Mononuclear cell (primary cell): Measurements from ENCODE around the gene AOPEP. TPM values are rescaled to one million over a fixed set of nuclear protein-coding genes. Genes with fewer than 3 reads are reported as not detected.

Experiments used
- H3K27me3 ChIP-seq: 2 replicates; pipeline ENCODE4 v1.6.0; 2011; ENCODE audit warnings: low read length, control low read depth; ENCODE audit not compliant: insufficient read depth
- H3K4me1 ChIP-seq: 2 replicates; pipeline ENCODE4 v1.5.1; 2011; ENCODE audit warnings: mild to moderate bottlenecking, low read length, control low read depth; ENCODE audit not compliant: insufficient read depth
- H3K4me3 ChIP-seq: 2 replicates; pipeline ENCODE4 v1.5.1; 2011; ENCODE audit warnings: mild to moderate bottlenecking, low read length, moderate library complexity
- H3K9me3 ChIP-seq: 2 replicates; pipeline ENCODE4 v1.5.1; 2011; ENCODE audit warnings: low read depth, mild to moderate bottlenecking, control low read depth, low read length
- total RNA-seq: library from RNA; depleted of rRNA; stranded (reverse); fragments of >200 nt; gene quantifications from one replicate; pipeline ENCODE4 v1.2.3, GENCODE V29; 2012

Gene AOPEP
- total RNA-seq, 1 donor: 6.2 TPM

DNA sequence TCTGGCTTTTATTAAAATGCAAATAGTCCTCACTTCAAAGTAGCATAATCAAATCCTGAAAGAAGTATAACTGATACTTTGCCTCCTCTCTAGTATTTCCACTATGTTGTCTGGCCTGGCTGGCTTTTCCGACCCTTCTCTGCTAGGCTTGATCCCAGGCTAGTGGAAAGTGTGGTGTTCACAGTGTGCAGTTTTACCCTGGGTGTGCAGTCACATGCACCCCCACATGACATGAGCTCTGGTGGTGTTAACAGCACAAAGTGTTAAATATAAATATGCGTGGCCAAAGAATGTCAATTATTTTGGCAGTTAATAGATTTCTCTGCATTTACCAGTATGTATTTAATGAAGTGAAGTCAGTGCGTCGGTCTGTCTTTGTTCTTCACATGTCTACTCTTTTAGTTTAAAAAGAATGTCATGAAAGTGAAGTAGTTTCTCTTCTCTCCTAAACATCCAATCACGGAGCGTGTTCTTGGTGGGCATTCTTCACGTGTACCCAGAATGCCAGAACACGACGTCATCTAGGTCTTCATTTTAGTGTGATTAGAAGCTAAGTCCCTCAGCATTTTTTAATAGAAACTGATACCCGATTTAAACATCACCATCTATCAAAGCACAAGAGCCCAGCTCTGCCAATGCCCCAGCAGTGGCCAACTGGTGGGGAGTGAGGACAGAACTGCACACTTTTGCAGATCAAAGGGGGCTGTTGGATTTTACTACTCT lies 304.6 kb downstream of the AOPEP start:
- Histone ChIP-seq H3K9me3 (no peaks in the 10 kb centered on the region), H3K4me3 (no peak overlapping the region), H3K27me3 (no peaks in the 10 kb centered on the region), H3K4me1 (no peaks in the 10 kb centered on the region)

DNA sequence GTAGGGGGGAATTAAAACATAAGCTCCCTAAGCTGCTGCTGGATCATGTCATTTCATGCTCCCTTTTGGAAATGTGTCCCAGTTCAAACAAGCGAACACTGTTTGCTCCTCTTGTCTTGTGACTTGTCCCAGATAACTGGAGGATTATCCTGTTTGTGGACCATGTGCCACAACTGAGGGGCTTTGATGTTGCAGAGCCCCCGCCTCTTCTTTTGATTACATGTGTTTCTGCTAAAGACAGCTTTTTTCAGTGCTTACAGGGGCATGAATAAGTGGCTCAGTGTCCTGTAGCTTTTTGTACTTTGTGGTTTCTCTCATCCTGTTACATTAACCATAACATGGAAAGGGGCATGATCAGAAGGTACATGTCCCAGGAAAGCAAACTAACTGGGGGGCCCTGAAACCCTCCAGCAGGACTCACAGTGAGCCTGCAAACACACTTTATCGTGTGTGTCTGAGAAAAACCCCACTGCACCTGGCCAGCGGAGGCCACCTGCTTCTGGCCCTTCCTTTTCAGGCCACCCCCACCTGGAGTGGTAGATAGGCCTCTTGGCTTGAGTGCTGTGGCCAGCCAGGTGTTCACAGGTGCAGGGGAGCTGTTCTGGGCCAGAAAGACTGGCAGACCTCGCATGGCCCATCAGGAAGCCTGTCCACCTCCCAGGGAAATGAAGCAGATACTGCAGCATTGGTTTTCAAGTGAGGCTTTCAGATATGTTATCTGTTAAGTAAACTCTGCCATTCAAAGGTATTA lies 305.4 kb downstream of the AOPEP start:
- no peaks in the 10 kb centered on the region for H3K4me1 ChIP-seq
- H3K9me3 ChIP-seq: no peaks in the 10 kb centered on the region
- H3K4me3 ChIP-seq: no peak overlapping the region
- no peaks in the 10 kb centered on the region for H3K27me3 ChIP-seq

GRCh38 chr9:95032580-95033341 lies 306.3 kb downstream of the AOPEP start:
- H3K4me3 ChIP-seq: no peak overlapping the region
- H3K4me1 ChIP-seq: no peaks in the 10 kb centered on the region
- no peaks in the 10 kb centered on the region for H3K9me3 ChIP-seq
- H3K27me3 ChIP-seq: no peaks in the 10 kb centered on the region

DNA sequence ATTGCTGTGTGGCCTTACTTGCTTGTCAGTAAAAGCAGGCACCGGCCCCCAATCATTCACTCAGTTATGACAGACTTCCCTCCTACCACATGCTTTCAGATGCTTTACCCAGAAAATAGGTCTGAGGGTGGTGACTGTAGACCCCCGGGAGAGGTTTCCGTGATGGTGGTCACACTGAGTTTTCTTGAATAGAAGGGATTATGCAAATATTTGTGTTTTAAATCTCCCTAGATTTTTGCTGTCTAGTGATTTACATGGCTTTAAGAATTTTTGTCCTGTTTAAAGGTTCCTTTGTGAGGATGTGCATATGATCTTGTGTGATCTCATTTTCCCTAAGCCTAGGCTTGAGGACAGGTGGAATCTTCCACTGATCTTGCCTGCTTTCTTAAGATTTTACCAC lies 309.3 kb downstream of the AOPEP start:
- Histone ChIP-seq H3K9me3 (no peaks in the 10 kb centered on the region), H3K4me3 (no peak overlapping the region), H3K4me1 (no peaks in the 10 kb centered on the region), H3K27me3 (no peaks in the 10 kb centered on the region)

DNA sequence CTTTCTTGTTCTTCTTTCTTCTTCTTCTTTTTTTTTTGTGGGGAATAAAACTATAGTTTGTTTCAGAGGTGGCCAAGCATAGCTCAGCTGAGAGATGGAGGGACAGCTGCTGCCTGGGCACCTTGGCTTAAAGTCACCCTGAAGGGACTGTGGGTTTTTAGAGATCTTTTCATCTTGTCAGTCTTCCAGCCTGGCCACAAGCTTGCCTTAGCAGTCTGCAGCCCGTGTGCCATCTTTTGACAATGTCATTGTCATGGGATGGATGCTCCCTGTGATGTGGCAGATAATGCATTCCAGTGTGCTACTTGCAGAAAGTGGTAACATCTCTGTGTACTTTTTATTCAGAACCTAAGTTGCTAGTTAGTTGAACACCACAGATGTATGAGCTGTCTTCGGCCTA lies 310.2 kb downstream of the AOPEP start:
- Histone ChIP-seq H3K9me3 (no peaks in the 10 kb centered on the region), H3K4me1 (no peaks in the 10 kb centered on the region), H3K27me3 (no peaks in the 10 kb centered on the region), H3K4me3 (no peak overlapping the region)

DNA sequence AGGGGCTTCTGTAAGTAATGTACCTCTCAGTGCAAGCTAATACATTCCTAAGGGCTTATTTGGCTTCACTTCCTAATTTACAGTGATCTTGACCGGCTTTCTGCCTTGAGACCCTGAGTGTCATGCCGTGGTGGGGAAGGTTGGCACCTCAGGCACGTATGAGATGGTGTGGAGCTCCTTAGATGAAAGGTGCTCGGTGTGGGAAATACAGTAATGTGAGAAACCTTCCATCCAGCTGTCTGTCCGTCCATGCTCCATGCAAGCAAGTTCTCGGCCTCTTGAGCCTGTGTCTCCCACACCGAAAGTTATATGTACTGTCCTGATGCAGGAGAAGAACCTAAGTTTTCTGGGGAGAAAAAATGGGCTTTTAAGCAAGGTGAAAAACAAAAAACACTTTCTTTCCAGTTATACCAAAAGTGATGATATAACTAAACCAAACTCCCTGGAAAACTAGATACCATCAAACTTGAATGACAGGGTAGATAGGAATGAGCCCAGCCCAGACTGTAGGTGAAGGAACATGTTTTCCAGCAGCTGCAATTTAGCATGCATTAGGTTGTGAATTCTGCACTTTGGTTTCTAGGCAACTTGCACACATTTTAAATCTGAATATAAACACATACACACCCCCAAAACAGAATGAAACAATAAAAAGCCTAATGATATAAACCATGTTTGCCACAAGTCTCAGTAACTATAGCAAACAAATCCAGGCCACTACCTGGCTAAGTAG lies 311.5 kb downstream of the AOPEP start:
- Histone ChIP-seq H3K9me3 (no peaks in the 10 kb centered on the region), H3K4me3 (no peak overlapping the region), H3K27me3 (no peaks in the 10 kb centered on the region), H3K4me1 (no peaks in the 10 kb centered on the region)

DNA sequence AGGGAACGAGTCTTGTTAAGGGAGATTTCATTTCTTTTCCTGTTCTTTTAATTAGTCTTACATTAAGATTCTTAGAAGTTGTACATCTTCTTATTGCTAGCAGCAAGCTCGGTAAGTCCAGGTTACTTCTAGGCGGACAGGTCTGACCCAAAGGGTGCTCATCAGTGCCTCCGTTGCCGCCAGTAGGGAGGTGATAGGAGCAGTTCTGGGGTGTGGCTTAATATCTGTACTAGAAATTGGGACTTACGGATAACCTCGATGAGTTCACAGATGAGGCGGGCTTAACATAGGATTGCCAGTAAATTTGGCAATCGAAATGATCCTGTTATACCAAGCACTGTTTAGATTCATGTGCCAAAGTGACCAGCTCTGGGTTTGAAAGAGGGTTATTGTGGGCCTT lies 312.2 kb downstream of the AOPEP start:
- Histone ChIP-seq H3K4me1 (no peaks in the 10 kb centered on the region), H3K27me3 (no peaks in the 10 kb centered on the region), H3K9me3 (no peaks in the 10 kb centered on the region), H3K4me3 (no peak overlapping the region)

GRCh38 chr9:95040106-95040505 lies 313.6 kb downstream of the AOPEP start:
- H3K27me3 ChIP-seq: no peaks in the 10 kb centered on the region
- H3K9me3 ChIP-seq: no peaks in the 10 kb centered on the region
- no peaks in the 10 kb centered on the region for H3K4me1 ChIP-seq
- no peak overlapping the region for H3K4me3 ChIP-seq

GRCh38 chr9:95043826-95044225 lies 317.3 kb downstream of the AOPEP start:
- Histone ChIP-seq H3K27me3 (peaks cover 1% of the 10 kb centered on the region), H3K4me3 (no peak overlapping the region), H3K4me1 (peaks cover 9% of the 10 kb centered on the region), H3K9me3 (no peaks in the 10 kb centered on the region)

- Histone ChIP-seq H3K4me1 (peaks cover 12% of the 10 kb centered on the region), H3K4me3 (no peak overlapping the region), H3K9me3 (no peaks in the 10 kb centered on the region), H3K27me3 (peaks cover 12% of the 10 kb centered on the region)
Observed at GRCh38 chr9:95044731-95045508, 318.4 kb downstream of the AOPEP start.

DNA sequence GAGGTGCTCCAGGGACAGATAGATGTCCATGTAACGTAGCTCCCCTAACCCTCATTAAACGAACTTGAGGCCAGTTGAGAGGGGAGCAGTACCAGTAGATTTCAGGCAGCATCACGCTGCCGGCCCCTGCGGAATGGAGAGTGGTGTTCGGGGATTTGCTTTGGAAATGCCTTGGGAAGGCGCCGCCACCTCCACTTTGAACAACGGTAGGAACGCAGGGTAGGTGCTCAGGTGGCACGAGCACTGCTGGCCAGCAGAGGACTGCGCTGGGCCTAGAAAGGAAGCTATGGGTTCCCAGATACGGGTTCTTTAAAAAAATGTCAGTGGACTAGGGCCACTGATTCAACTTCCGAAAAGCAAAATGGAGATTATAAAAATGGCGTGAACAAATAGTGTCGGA lies 319.3 kb downstream of the AOPEP start:
- Histone ChIP-seq H3K9me3 (no peaks in the 10 kb centered on the region), H3K4me1 (peaks cover 12% of the 10 kb centered on the region), H3K27me3 (peaks cover 18% of the 10 kb centered on the region), H3K4me3 (no peak overlapping the region)

DNA sequence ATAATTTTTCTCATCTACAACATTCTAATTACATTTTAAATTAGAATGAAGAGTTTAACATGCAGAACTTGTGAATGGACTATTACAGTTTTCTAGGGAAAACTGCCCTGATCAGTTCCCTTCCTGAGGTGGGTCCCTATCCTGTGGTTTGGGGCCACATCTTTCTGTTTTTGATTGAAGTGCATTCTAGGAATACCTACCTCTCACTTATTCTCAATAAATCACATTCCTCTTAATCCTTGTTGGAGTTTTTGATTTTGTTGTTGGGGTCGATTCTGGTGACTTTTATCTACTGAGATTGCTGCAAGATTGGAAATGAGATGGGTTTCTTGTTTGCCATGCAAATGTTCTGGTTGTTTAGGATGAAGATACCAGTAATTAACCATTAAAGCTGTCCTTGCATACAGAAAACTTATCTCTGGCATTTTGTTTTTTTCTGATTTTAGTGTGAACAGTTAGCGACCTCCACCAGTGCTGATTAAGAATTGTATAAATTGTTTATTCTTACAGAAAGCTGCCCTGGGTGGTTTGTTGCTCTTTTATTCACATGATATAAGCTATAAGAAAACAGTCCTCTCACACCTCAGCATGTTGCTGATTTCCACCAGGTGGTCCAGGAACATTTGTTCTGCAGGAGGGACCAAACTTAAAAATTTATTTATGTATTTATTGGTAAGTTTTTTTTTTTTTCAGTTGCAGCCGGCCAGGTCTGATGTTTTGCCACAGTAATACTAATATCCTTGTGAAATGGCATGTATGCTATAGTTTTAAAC lies 321.1 kb downstream of the AOPEP start:
- H3K9me3 ChIP-seq: no peaks in the 10 kb centered on the region
- H3K4me3 ChIP-seq: no peak overlapping the region
- H3K27me3 ChIP-seq: peaks cover 18% of the 10 kb centered on the region
- peaks cover 12% of the 10 kb centered on the region for H3K4me1 ChIP-seq

GRCh38 chr9:95048225-95049087 lies 322.0 kb downstream of the AOPEP start:
- H3K27me3 ChIP-seq: peaks cover 18% of the 10 kb centered on the region
- H3K4me1 ChIP-seq: peaks cover 12% of the 10 kb centered on the region
- H3K9me3 ChIP-seq: no peaks in the 10 kb centered on the region
- H3K4me3 ChIP-seq: peak overlapping the region; percentile 40
